ENCODE data around the gene SH2D5. TPM values are rescaled to one million over a fixed set of nuclear protein-coding genes. Genes with fewer than 3 reads are reported as not detected.
"Not testable (repeated sequence)": the region's sequence is repeated elsewhere in the genome, so short reads cannot be mapped to it uniquely, and the experiment has no call there.

The SH2D5 gene
- total RNA-seq, 2 donors from 2014 or later: 0.15 TPM; not detected in 1

GRCh38 chr1:20682571-20683236 lies 49.8 kb downstream of the SH2D5 start:
- intact Hi-C loops (cut with DNase I, micrococcal nuclease): no loop called here
- ATAC-seq (no peak), DNase-seq (peak in 1 of 2 donors; percentile 32)

DNA sequence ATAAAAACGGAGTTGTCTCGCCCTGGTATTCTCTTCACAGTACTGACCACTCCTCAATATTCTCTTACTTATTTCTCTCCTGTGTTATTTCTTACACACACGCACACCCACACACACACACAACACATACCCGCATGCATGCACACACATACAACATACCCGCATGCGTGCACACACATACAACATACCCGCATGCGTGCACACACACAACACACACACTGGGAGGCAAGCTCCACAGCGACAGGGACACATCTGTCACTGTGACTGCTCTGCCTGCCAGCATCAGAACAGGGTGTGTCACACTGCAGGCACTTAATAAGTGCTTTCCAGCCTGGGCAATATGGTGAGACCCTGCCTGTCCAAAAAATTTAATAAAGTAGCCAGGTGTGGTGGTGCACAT lies 50.5 kb downstream of the SH2D5 start:
- no peak for ATAC-seq
- intact Hi-C loops (cut with DNase I, micrococcal nuclease): no loop called here
- DNase-seq: no peak

- DNase-seq (no peak), ATAC-seq (no peak)
- intact Hi-C loops (cut with DNase I, micrococcal nuclease): no loop called here
Measured at GRCh38 chr1:20680269-20680668, 52.2 kb downstream of the SH2D5 start.

DNA sequence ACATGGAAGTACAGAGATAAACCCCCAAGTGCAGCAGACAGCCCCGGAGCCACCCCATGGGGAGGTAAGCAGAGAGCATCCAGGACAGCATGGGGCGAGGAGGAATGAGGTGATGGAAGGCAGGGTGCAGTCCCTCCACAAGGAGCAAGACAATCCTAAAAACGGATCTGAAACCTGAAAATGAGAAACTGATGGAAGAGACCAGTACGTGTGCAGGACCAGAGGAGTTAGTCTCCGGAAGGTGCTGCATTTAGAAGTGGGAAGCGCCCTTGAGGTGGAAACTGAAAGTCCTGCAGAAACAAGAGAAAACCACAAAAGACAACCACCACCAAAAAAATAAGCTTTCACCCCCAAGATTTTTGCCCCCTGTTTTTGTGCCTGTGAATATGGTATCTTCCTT lies 53.9 kb downstream of the SH2D5 start:
- DNase-seq: no peak
- intact Hi-C loops (cut with DNase I, micrococcal nuclease): no loop called here
- ATAC-seq: no peak

DNA sequence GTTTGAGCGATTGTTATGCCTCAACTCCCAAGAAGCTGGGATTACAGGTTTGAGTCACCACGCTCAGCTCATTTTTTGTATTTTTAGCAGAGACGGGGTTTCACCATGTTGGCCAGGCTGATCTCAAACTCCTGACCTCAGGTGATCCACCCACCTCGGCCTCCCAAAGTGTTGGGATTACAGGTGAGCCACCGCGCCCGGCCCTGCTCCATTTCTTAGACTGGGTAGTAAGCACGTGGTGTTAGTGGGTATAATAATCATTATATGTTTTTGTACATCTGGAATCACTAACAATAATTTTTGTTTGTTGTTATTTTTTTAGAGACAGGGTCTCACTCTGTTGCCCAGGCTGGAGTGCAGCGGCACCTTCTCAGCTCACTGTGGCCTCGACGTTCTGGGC lies 58.9 kb downstream of the SH2D5 start:
- intact Hi-C loops (cut with DNase I, micrococcal nuclease); ATAC-seq; DNase-seq: not testable (repeated sequence)

DNA sequence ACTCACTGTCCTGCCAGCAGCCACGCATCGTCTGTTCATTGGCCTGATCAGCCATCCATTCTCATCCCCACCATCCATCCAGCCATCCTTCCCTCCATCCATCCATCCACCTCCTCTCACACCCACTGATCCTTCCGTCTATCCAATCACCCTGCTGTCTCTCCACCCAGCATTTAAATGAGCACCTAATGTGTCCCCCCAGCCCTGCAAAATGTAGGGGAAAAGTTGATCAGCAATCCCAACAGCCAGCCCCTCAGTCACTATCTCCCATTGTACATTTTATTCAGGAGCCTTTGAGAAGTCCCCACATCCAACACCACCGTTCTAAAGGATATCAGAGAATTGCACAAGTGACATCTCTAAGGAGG lies 60.3 kb downstream of the SH2D5 start:
- ATAC-seq (no peak), DNase-seq (no peak)
- intact Hi-C loops (cut with DNase I, micrococcal nuclease): no loop called here

- DNase-seq (no peak), ATAC-seq (no peak)
- intact Hi-C loops (cut with DNase I, micrococcal nuclease): no loop called here
Measured at GRCh38 chr1:20670936-20671335, 61.6 kb downstream of the SH2D5 start.

Other genes starting within 250 kb of the SH2D5 start
- 100 to 1,000 TPM; 194 to 242 TPM for gene CAMK2N1, start 246.5 kb downstream of the SH2D5 start, total RNA-seq
- gene MUL1, start 224.6 kb downstream of the SH2D5 start, total RNA-seq: 10 to 100 TPM; 37.9 to 43.3 TPM
- gene FAM43B, start 180.1 kb downstream of the SH2D5 start, total RNA-seq: under 1 TPM; 0.09 to 0.39 TPM
- 100 to 1,000 TPM in 1 of 2 donors, 10 to 100 TPM in 1; 61.3 to 138 TPM for gene CDA, start 143.6 kb downstream of the SH2D5 start, total RNA-seq
- gene PINK1, start 99.2 kb downstream of the SH2D5 start, total RNA-seq: 100 to 1,000 TPM in 1 of 2 donors, 10 to 100 TPM in 1; 95.6 to 127 TPM
- gene DDOST, start 71.3 kb downstream of the SH2D5 start, total RNA-seq: 100 to 1,000 TPM; 180 to 206 TPM
- 1 to 10 TPM in 1 of 2 donors, under 1 TPM in 1; 0.31 to 1.6 TPM for gene KIF17, start 14.7 kb downstream of the SH2D5 start, total RNA-seq
- 100 to 1,000 TPM; 175 to 186 TPM for gene HP1BP3, start 54.6 kb upstream of the SH2D5 start, total RNA-seq

Measured in left colon (tissue), 2 donors.